ENCODE data around the gene EVA1A.

EVA1A gene

GRCh38 chr2:75526842-75527241, 33.9 kb downstream of the EVA1A start:
- Histone ChIP-seq H2BK120ac (ENCODE audit: low read depth, low read length) (no peak overlapping the region), H2AFZ (ENCODE audit: low read depth, low read length) (no peak overlapping the region), H2BK5ac (ENCODE audit: low read depth, low read length, poor library complexity, severe bottlenecking) (no peak overlapping the region), H2BK15ac (ENCODE audit: low read depth, poor library complexity, severe bottlenecking) (no peak overlapping the region), H3K36me3 (ENCODE audit: control insufficient read depth in 1 of 2, insufficient read depth in 2 of 2, low read depth in 1 of 2, low read length in 2 of 2) (peaks cover 0 to 6% of the 10 kb centered on the region in 2 experiments), H3K9ac (ENCODE audit: low read length) (no peak overlapping the region), H3K9me3 (ENCODE audit: control insufficient read depth, low read length) (no peaks in the 10 kb centered on the region), H3K79me1 (replicated peaks; ENCODE audit: low read length, poor library complexity, severe bottlenecking) (peaks cover 7% of the 10 kb centered on the region), H3K4me3 (ENCODE audit: insufficient read depth in 1 of 2, low read depth in 1 of 2, low read length in 2 of 2) (no peak overlapping the region), H2AK5ac (ENCODE audit: low read length, severe bottlenecking) (no peak overlapping the region), H3K27me3 (ENCODE audit: control insufficient read depth in 1 of 2, insufficient read depth in 1 of 2, low read length in 2 of 2) (no peaks in the 10 kb centered on the region), H4K8ac (ENCODE audit: low read length) (no peak overlapping the region), H2BK12ac (ENCODE audit: low read length in 2 of 2) (no peak overlapping the region), H3K27ac (ENCODE audit: low read length, poor library complexity, severe bottlenecking) (no peak overlapping the region), H3K18ac (ENCODE audit: low read depth in 1 of 2, low read length in 2 of 2) (no peak overlapping the region), H3K14ac (ENCODE audit: low read length in 2 of 2) (no peak overlapping the region), H3K4me1 (ENCODE audit: control insufficient read depth, insufficient read depth, low read depth, low read length) (peaks cover 20% of the 10 kb centered on the region), H3K4me2 (ENCODE audit: low read length, poor library complexity, severe bottlenecking) (no peak overlapping the region), H4K91ac (ENCODE audit: low read length) (no peak overlapping the region), H3K23ac (ENCODE audit: low read length in 2 of 2) (no peak overlapping the region), H3K4ac (ENCODE audit: low read depth in 1 of 2, low read length in 2 of 2) (no peak overlapping the region)
- DNase-seq, result no peak

GRCh38 chr2:75525434-75526310, 35.1 kb downstream of the EVA1A start:
- Histone ChIP-seq H3K4me3 (ENCODE audit: insufficient read depth in 1 of 2, low read depth in 1 of 2, low read length in 2 of 2) (no peak overlapping the region), H3K79me1 (replicated peaks; ENCODE audit: low read length, poor library complexity, severe bottlenecking) (peaks cover 7% of the 10 kb centered on the region), H2BK120ac (ENCODE audit: low read depth, low read length) (no peak overlapping the region), H4K8ac (ENCODE audit: low read length) (no peak overlapping the region), H3K4me2 (ENCODE audit: low read length, poor library complexity, severe bottlenecking) (no peak overlapping the region), H3K18ac (ENCODE audit: low read depth in 1 of 2, low read length in 2 of 2) (no peak overlapping the region), H2AK5ac (ENCODE audit: low read length, severe bottlenecking) (no peak overlapping the region), H3K4me1 (ENCODE audit: control insufficient read depth, insufficient read depth, low read depth, low read length) (peaks cover 20% of the 10 kb centered on the region), H2AFZ (ENCODE audit: low read depth, low read length) (no peak overlapping the region), H2BK15ac (ENCODE audit: low read depth, poor library complexity, severe bottlenecking) (no peak overlapping the region), H4K91ac (ENCODE audit: low read length) (no peak overlapping the region), H3K4ac (ENCODE audit: low read depth in 1 of 2, low read length in 2 of 2) (no peak overlapping the region), H3K14ac (ENCODE audit: low read length in 2 of 2) (no peak overlapping the region), H3K27me3 (ENCODE audit: control insufficient read depth in 1 of 2, insufficient read depth in 1 of 2, low read length in 2 of 2) (no peaks in the 10 kb centered on the region), H3K36me3 (ENCODE audit: control insufficient read depth in 1 of 2, insufficient read depth in 2 of 2, low read depth in 1 of 2, low read length in 2 of 2) (peaks cover 0 to 12% of the 10 kb centered on the region in 2 experiments), H3K23ac (ENCODE audit: low read length in 2 of 2) (no peak overlapping the region), H3K9ac (ENCODE audit: low read length) (no peak overlapping the region), H3K9me3 (ENCODE audit: control insufficient read depth, low read length) (no peaks in the 10 kb centered on the region), H2BK12ac (ENCODE audit: low read length in 2 of 2) (no peak overlapping the region), H3K27ac (ENCODE audit: low read length, poor library complexity, severe bottlenecking) (no peak overlapping the region), H2BK5ac (ENCODE audit: low read depth, low read length, poor library complexity, severe bottlenecking) (no peak overlapping the region)
- DNase-seq, result no peak
- 88% methylated on average over 5 of the region's 5 CpGs for WGBS

- H3K79me1 ChIP-seq (replicated peaks; ENCODE audit: low read length, poor library complexity, severe bottlenecking), result peaks cover 8% of the 10 kb centered on the region
- no peak for DNase-seq
- H2AFZ ChIP-seq (ENCODE audit: low read depth, low read length), result no peak overlapping the region
- no peak overlapping the region for H3K4me3 ChIP-seq (ENCODE audit: insufficient read depth in 1 of 2, low read depth in 1 of 2, low read length in 2 of 2)
- 83% methylated on average over 2 of the region's 2 CpGs for WGBS
- H4K91ac ChIP-seq (ENCODE audit: low read length), result no peak overlapping the region
- H2AK5ac ChIP-seq (ENCODE audit: low read length, severe bottlenecking), result no peak overlapping the region
- H3K4me2 ChIP-seq (ENCODE audit: low read length, poor library complexity, severe bottlenecking), result no peak overlapping the region
- peaks cover 2 to 12% of the 10 kb centered on the region in 2 experiments for H3K36me3 ChIP-seq (ENCODE audit: control insufficient read depth in 1 of 2, insufficient read depth in 2 of 2, low read depth in 1 of 2, low read length in 2 of 2)
- no peak overlapping the region for H3K14ac ChIP-seq (ENCODE audit: low read length in 2 of 2)
- H2BK120ac ChIP-seq (ENCODE audit: low read depth, low read length), result no peak overlapping the region
- H3K9me3 ChIP-seq (ENCODE audit: control insufficient read depth, low read length), result no peaks in the 10 kb centered on the region
- no peak overlapping the region for H3K9ac ChIP-seq (ENCODE audit: low read length)
- no peaks in the 10 kb centered on the region for H3K27me3 ChIP-seq (ENCODE audit: control insufficient read depth in 1 of 2, insufficient read depth in 1 of 2, low read length in 2 of 2)
- no peak overlapping the region for H3K23ac ChIP-seq (ENCODE audit: low read length in 2 of 2)
- H2BK5ac ChIP-seq (ENCODE audit: low read depth, low read length, poor library complexity, severe bottlenecking), result no peak overlapping the region
- no peak overlapping the region for H4K8ac ChIP-seq (ENCODE audit: low read length)
- no peak overlapping the region for H3K4ac ChIP-seq (ENCODE audit: low read depth in 1 of 2, low read length in 2 of 2)
- H2BK12ac ChIP-seq (ENCODE audit: low read length in 2 of 2), result no peak overlapping the region
- H3K18ac ChIP-seq (ENCODE audit: low read depth in 1 of 2, low read length in 2 of 2), result no peak overlapping the region
- no peak overlapping the region for H2BK15ac ChIP-seq (ENCODE audit: low read depth, poor library complexity, severe bottlenecking)
- peaks cover 20% of the 10 kb centered on the region for H3K4me1 ChIP-seq (ENCODE audit: control insufficient read depth, insufficient read depth, low read depth, low read length)
- H3K27ac ChIP-seq (ENCODE audit: low read length, poor library complexity, severe bottlenecking), result no peak overlapping the region
Measured at GRCh38 chr2:75524276-75524911, 36.3 kb downstream of the EVA1A start.
